ENCODE data around the gene XPOT. TPM values are rescaled to one million over a fixed set of nuclear protein-coding genes. Genes with fewer than 3 reads are reported as not detected.

XPOT gene
- total RNA-seq, 2 experiments from 2014 or later, result 163 to 180 TPM

DNA sequence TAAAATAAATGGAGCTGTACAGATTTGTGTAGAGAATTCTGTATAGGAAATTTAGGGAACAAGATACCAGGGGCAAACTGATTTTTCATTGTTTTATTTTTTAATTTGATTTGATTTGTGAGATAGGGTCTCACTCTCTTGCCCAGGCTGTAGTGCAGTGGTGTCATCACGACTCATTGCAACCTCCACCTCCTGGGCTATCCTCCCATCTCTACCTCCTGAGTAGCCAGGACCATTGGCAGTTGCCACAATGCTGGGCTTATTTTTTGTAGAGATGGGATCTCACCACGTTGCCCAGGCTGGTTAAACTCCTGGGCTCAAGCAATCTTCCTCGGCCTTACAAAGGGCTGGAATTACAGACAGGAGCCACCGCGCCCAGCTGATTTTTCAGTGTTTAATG, 29.7 kb downstream of the XPOT start:
- DNase-seq (no peak), ATAC-seq (no peak)
- no peaks in the 10 kb centered on the region for H3K9me3 Mint-ChIP-seq
- H3K36me3 Mint-ChIP-seq (ENCODE audit: low read depth), result peaks cover 76% of the 10 kb centered on the region
- no peaks in the 10 kb centered on the region for H3K4me1 Mint-ChIP-seq (ENCODE audit: low read depth)
- H3K27me3 Mint-ChIP-seq, result no peaks in the 10 kb centered on the region
- no peak overlapping the region for H3K27ac Mint-ChIP-seq
- ChIA-PET POLR2A (no interaction called here), CTCF (no interaction called here)
- H3K4me3 Mint-ChIP-seq, result no peak overlapping the region
- intact Hi-C loops (cut with micrococcal nuclease), result no loop called here
- no peak for TF ChIP-seq CTCF (IDR thresholded peaks at IDR 0.05)

DNA sequence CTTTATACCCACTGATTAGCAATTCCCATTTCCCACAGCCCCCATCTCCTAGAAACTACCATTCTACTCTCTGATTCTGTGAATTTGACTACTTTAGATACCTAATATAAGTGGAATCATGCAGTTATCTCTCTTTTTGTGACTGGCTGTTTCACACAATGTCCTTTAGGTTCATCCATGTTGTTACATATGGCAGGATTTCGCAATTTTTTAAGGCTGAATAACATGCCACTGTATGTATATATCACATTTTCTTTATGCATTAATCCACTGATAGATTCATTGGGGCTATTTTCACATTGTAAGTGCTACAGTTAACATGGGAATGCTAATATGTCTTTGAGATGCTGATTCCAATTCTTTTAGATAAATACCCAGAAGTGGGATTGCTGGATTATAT, 35.9 kb downstream of the XPOT start:
- Mint-ChIP-seq H3K4me1 (ENCODE audit: low read depth) (peaks cover 8% of the 10 kb centered on the region), H3K27me3 (no peaks in the 10 kb centered on the region), H3K27ac (no peak overlapping the region), H3K9me3 (no peaks in the 10 kb centered on the region), H3K36me3 (ENCODE audit: low read depth) (peaks cover 67% of the 10 kb centered on the region), H3K4me3 (no peak overlapping the region)
- POLR2A ChIA-PET, result no interaction called here
- ATAC-seq, result no peak
- intact Hi-C loops (cut with micrococcal nuclease), result no loop called here
- CTCF ChIA-PET, result no interaction called here
- no peak for TF ChIP-seq CTCF (IDR thresholded peaks at IDR 0.05)
- DNase-seq, result no peak

- intact Hi-C loops (cut with micrococcal nuclease), result no loop called here
- CTCF ChIA-PET, result no interaction called here
- H3K36me3 Mint-ChIP-seq (ENCODE audit: low read depth), result peaks cover 62% of the 10 kb centered on the region
These were observed 41.3 kb downstream of the XPOT start for GRCh38 chr12:64445490-64445889.

DNA sequence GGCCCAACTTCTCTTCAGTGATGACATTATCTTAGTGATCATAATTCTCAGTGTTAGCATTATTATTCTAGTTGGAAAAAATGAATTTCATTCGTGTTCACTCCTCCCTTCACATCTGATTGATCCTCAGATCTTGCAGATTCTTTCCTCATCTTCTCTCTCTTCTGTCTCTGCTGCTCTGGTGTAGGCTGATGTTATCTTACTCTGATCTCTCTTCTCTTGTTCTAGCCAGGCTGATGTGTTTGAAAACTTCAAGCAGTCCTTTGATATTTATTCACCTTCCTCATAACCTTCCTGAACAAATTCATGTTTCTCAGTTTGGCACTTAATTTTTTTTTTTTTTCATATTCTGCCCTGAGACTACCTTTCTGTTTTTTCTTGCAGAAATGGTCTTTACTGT, 42.1 kb downstream of the XPOT start:
- Mint-ChIP-seq H3K4me3 (no peak overlapping the region), H3K27me3 (no peaks in the 10 kb centered on the region), H3K36me3 (ENCODE audit: low read depth) (peaks cover 62% of the 10 kb centered on the region), H3K4me1 (ENCODE audit: low read depth) (peaks cover 19% of the 10 kb centered on the region), H3K27ac (peak overlapping the region; percentile 51), H3K9me3 (no peaks in the 10 kb centered on the region)
- DNase-seq (no peak), ATAC-seq (no peak)
- intact Hi-C loops (cut with micrococcal nuclease), result no loop called here
- POLR2A ChIA-PET, result no interaction called here
- CTCF ChIA-PET, result no interaction called here
- TF ChIP-seq CTCF (IDR thresholded peaks at IDR 0.05), result no peak

More at GRCh38 chr12:64445490-64445889, 41.3 kb downstream of the XPOT start:
- ATAC-seq, result no peak
- no peak overlapping the region for H3K4me3 Mint-ChIP-seq
- no peaks in the 10 kb centered on the region for H3K9me3 Mint-ChIP-seq
- H3K27me3 Mint-ChIP-seq, result no peaks in the 10 kb centered on the region
- H3K27ac Mint-ChIP-seq, result no peak overlapping the region
- no peak for DNase-seq
- POLR2A ChIA-PET, result interaction anchor here (1.2 kb wide), 1 partner anchor 13 kb away, joined by 3 read pairs; no protein-coding TSS in a partner anchor
- H3K4me1 Mint-ChIP-seq (ENCODE audit: low read depth), result peaks cover 12% of the 10 kb centered on the region
- no peak for TF ChIP-seq CTCF (IDR thresholded peaks at IDR 0.05)

DNA sequence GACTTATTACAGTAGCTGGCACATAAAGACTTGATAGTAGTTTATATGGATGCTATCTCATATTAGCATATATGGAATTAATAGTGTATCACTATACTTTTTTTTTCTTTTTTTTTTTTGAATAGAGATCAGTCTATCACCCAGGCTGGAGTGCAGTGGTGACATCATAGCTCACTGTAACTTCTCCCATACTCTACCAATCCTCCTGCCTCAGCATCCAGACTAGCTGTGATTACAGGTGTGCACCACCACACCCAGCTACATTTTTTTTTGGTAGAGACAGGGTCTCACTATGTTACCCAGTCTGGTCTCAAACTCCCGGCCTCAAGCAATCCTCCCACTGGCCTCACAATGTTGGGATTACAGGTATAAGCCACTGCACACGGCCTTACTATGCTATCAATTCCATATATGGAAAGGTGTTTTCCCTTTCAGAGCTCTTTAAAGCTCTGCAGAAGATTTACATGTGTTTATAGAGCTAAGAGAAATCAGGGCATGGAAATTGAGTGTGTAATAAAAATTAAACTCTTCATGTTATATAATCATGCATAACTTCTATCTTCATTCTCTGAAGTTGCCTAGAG, 46.0 kb downstream of the XPOT start:
- no peak for ATAC-seq
- Mint-ChIP-seq H3K4me3 (peak overlapping the region; percentile 93), H3K36me3 (ENCODE audit: low read depth) (peaks cover 40% of the 10 kb centered on the region), H3K27ac (peak overlapping the region; percentile 7), H3K4me1 (ENCODE audit: low read depth) (peaks cover 26% of the 10 kb centered on the region), H3K9me3 (no peaks in the 10 kb centered on the region), H3K27me3 (no peaks in the 10 kb centered on the region)
- DNase-seq, result peak; percentile 9
- no peak for TF ChIP-seq CTCF (IDR thresholded peaks at IDR 0.05)
- ChIA-PET CTCF (interaction anchor here (0.8 kb wide), 1 partner anchor 22 kb away, joined by 3 read pairs; no protein-coding TSS in a partner anchor), POLR2A (interaction anchor here (0.8 to 1.2 kb wide), 3 partner anchors 24 to 46 kb away, joined by 3 to 4 read pairs (median 3); partner anchors contain the start of gene XPOT)
- intact Hi-C loops (cut with micrococcal nuclease), result no loop called here
